ENCODE results near the gene TEN1. TPM values are rescaled to one million over a fixed set of nuclear protein-coding genes. Genes with fewer than 3 reads are reported as not detected.
A peak's percentile ranks its signal among the peaks of the same experiment; 100 is the strongest.

Gene TEN1
- total and polyA plus RNA-seq, 2 of the 13 experiments (the other 11 are each of a cell fraction or from before 2014, with no cell fraction given) = 18.0 to 21.3 TPM

DNA sequence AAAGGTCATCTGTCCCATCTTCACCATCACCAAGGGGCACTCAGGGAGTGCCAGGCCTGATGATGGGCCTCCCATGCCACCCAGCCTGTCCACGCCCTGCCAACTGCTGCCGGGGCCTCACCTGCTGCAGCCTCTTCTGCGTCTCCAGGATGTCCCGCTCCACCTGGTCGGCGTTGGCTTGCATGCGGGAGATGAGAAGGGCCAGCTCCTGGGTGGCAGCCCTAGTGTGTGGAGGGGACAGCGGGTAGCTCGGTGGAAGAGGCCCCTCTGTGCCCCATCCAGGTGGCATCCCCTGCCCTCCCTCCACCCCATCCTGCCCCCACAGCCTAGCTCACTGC lies 44.8 kb downstream of the TEN1 start:
- Histone ChIP-seq H4K20me1 (ENCODE audit: insufficient read depth, low read length) (no peaks in the 10 kb centered on the region), H3K4me3 (replicated peaks in 1 of 3; ENCODE audit: insufficient read depth in 1 of 3, low read depth in 2 of 3, low read length in 3 of 3) (no peak overlapping the region), H3K9ac (ENCODE audit: insufficient read depth, low read depth, low read length) (no peak overlapping the region), H3K79me2 (ENCODE audit: insufficient read depth, low read length) (no peaks in the 10 kb centered on the region), H2AFZ (ENCODE audit: low read length) (no peak overlapping the region), H3K4me2 (ENCODE audit: low read depth, low read length) (no peak overlapping the region), H3K36me3 (replicated peaks in 1 of 2; ENCODE audit: control insufficient read depth in 1 of 2, insufficient read depth in 2 of 2, low read length in 2 of 2) (peaks cover 1 to 13% of the 10 kb centered on the region in 2 experiments; a peak in 4 of 5 replicates), H3K27me3 (ENCODE audit: control insufficient read depth in 1 of 2, insufficient read depth in 2 of 2, low read length in 2 of 2) (no peaks in the 10 kb centered on the region; a peak in 1 of 5 replicates), H3K4me1 (ENCODE audit: insufficient read depth, low read length) (peaks cover 35% of the 10 kb centered on the region), H3K9me3 (ENCODE audit: low read length) (no peaks in the 10 kb centered on the region), H3K27ac (ENCODE audit: extremely low read length, insufficient read depth, low read length) (no peak overlapping the region)
- DNase-seq (ENCODE audit: low spot score) (no peak), ATAC-seq (no peak), FAIRE-seq (no peak)
- ChIA-PET CTCF (ENCODE audit: low intra/inter-chr PET ratio, low total read pairs) (no interaction called here), POLR2A (no interaction called here)
- in situ Hi-C loops (cut with HindIII; ENCODE audit: extremely low pct_ligation_motif_present, low pct_unique_long_range_greater_than_20kb) = no loop called here
- WGBS (ENCODE audit: low lambda C conversion rate) = 98% methylated on average over 9 of the region's 9 CpGs
- TF ChIP-seq PHB2 (IDR thresholded peaks at IDR 0.05; ENCODE audit: partially characterized antibody) = no peak
- peak; percentile 65; the same call in 1 of the 2 replicates for TF ChIP-seq HNRNPL (IDR thresholded peaks at IDR 0.05; ENCODE audit: low read depth, low read length)
- TF ChIP-seq DR1 (CRISPR knock-in tag; IDR thresholded peaks at IDR 0.05) = no peak
- intact Hi-C loops (cut with micrococcal nuclease; ENCODE audit: unreplicated experiment) = no loop called here
- BruUV-seq (replicated peaks) = no TSS peak

DNA sequence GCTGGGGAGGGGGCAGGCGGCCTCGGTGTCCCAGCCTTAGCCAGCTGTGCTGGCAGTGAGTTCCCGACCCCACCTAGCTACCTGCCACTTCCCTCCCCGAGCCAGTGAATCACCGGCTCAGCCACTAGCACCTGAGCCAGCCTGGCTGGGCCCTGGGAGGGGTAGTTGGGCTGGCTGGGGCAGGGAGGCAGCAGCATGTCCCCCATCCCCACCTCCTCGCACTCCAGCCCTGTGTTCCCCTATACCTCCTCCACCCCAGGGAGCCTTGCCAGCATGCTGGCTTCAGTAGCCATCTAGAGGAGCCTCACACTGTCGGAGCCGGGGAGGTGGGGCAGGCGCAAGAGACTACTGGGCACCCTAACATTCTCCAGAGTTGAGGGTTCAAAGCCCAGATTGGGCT lies 45.3 kb downstream of the TEN1 start:
- Histone ChIP-seq H3K4me1 (ENCODE audit: insufficient read depth, low read length) (peaks cover 40% of the 10 kb centered on the region), H3K27me3 (ENCODE audit: control insufficient read depth in 1 of 2, insufficient read depth in 2 of 2, low read length in 2 of 2) (no peaks in the 10 kb centered on the region; a peak in 1 of 5 replicates), H3K9ac (ENCODE audit: insufficient read depth, low read depth, low read length) (no peak overlapping the region), H3K4me3 (replicated peaks in 1 of 3; ENCODE audit: insufficient read depth in 1 of 3, low read depth in 2 of 3, low read length in 3 of 3) (no peak overlapping the region), H3K36me3 (replicated peaks in 1 of 2; ENCODE audit: control insufficient read depth in 1 of 2, insufficient read depth in 2 of 2, low read length in 2 of 2) (peaks cover 1 to 9% of the 10 kb centered on the region in 2 experiments; a peak in 4 of 5 replicates), H2AFZ (ENCODE audit: low read length) (no peak overlapping the region), H3K79me2 (ENCODE audit: insufficient read depth, low read length) (no peaks in the 10 kb centered on the region), H3K4me2 (ENCODE audit: low read depth, low read length) (no peak overlapping the region), H4K20me1 (ENCODE audit: insufficient read depth, low read length) (no peaks in the 10 kb centered on the region), H3K9me3 (ENCODE audit: low read length) (no peaks in the 10 kb centered on the region), H3K27ac (ENCODE audit: extremely low read length, insufficient read depth, low read length) (no peak overlapping the region)
- no TSS peak for BruUV-seq (replicated peaks)
- ChIA-PET POLR2A (no interaction called here), CTCF (ENCODE audit: low intra/inter-chr PET ratio, low total read pairs) (no interaction called here)
- ATAC-seq (no peak), DNase-seq (ENCODE audit: low spot score) (no peak), FAIRE-seq (no peak)
- WGBS (ENCODE audit: low lambda C conversion rate) = 100% methylated on average over 1 of the region's 9 CpGs
- intact Hi-C loops (cut with micrococcal nuclease; ENCODE audit: unreplicated experiment) = no loop called here
- TF ChIP-seq ZNF564 (CRISPR knock-in tag; IDR thresholded peaks at IDR 0.05) (no peak), MAZ (IDR thresholded peaks at IDR 0.05; ENCODE audit: borderline replicate concordance, low read depth, low read length) (no peak), MAZ (CRISPR knock-in tag; IDR thresholded peaks at IDR 0.05; ENCODE audit: low read depth) (no peak), ZNF44 (CRISPR knock-in tag; IDR thresholded peaks at IDR 0.05) (no peak), MTF1 (CRISPR knock-in tag; IDR thresholded peaks at IDR 0.05) (no peak), ZC3H4 (CRISPR knock-in tag; IDR thresholded peaks at IDR 0.05; ENCODE audit: borderline replicate concordance) (no peak), ZNF709 (CRISPR knock-in tag; IDR thresholded peaks at IDR 0.05) (no peak)
- TF ChIP-seq, protein P1, sequence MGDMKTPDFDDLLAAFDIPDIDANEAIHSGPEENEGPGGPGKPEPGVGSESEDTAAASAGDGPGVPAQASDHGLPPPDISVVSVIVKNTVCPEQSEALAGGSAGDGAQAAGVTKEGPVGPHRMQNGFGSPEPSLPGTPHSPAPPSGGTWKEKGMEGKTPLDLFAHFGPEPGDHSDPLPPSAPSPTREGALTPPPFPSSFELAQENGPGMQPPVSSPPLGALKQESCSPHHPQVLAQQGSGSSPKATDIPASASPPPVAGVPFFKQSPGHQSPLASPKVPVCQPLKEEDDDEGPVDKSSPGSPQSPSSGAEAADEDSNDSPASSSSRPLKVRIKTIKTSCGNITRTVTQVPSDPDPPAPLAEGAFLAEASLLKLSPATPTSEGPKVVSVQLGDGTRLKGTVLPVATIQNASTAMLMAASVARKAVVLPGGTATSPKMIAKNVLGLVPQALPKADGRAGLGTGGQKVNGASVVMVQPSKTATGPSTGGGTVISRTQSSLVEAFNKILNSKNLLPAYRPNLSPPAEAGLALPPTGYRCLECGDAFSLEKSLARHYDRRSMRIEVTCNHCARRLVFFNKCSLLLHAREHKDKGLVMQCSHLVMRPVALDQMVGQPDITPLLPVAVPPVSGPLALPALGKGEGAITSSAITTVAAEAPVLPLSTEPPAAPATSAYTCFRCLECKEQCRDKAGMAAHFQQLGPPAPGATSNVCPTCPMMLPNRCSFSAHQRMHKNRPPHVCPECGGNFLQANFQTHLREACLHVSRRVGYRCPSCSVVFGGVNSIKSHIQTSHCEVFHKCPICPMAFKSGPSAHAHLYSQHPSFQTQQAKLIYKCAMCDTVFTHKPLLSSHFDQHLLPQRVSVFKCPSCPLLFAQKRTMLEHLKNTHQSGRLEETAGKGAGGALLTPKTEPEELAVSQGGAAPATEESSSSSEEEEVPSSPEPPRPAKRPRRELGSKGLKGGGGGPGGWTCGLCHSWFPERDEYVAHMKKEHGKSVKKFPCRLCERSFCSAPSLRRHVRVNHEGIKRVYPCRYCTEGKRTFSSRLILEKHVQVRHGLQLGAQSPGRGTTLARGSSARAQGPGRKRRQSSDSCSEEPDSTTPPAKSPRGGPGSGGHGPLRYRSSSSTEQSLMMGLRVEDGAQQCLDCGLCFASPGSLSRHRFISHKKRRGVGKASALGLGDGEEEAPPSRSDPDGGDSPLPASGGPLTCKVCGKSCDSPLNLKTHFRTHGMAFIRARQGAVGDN (CRISPR knock-in tag; IDR thresholded peaks at IDR 0.05) = peak; percentile 10; the same call in 1 of the 2 replicates
- TF ChIP-seq, protein P2, sequence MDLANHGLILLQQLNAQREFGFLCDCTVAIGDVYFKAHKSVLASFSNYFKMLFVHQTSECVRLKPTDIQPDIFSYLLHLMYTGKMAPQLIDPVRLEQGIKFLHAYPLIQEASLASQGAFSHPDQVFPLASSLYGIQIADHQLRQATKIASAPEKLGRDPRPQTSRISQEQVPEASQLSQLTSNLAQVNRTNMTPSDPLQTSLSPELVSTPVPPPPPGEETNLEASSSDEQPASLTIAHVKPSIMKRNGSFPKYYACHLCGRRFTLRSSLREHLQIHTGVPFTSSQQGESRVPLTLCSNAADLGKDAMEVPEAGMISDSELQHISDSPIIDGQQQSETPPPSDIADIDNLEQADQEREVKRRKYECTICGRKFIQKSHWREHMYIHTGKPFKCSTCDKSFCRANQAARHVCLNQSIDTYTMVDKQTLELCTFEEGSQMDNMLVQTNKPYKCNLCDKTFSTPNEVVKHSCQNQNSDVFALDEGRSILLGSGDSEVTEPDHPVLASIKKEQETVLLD (CRISPR knock-in tag; IDR thresholded peaks at IDR 0.05; ENCODE audit: low read depth) = no peak
- in situ Hi-C loops (cut with HindIII; ENCODE audit: extremely low pct_ligation_motif_present, low pct_unique_long_range_greater_than_20kb) = no loop called here

All from HepG2 (cell line).